GM18520 (cell line): ENCODE data around the gene PTPRN2.

Experiments used
- ATAC-seq: cut with Tn5 transposase; IDR thresholded peaks from one replicate; pipeline ENCODE4 v1.9.1; 2021; ENCODE audit not compliant: unreplicated experiment

The PTPRN2 gene

DNA sequence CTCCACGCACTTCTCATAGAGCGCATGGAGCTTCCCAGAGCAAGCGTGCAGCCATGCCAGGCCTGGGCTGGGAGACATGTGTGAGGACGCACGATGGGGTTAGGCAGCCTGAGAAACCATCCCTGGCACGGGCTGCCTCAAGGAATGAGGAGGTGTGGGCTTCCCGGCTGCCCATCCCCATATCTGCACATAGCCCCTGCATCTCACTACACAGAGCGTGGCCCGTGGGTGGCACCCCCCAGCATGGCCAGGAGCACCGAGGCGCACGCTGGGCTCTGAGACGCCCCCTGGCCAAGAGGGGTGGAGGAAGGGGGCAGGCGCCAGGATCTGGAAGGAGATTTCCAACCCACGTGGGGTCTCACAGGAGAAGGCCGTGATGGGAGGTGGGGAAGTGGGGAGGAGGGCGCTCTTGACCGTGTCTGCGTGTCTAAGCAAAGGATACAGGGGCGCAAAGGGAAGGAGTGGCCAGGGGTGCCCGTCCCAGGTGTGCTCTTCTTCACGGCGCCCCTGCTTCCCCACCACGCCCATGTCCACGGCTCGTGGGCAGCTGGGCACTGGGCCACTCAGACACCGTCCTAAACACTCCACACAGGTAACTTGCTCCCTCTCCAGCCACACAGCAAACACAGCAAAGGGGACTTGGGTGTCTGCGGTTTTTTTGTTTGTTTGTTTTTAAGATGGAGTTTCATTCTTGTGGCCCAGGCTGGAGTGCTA lies 340.5 kb downstream of the PTPRN2 start:
- no peak for ATAC-seq

- no peak for ATAC-seq
Measured at GRCh38 chr7:158246272-158246959, 341.2 kb downstream of the PTPRN2 start.

DNA sequence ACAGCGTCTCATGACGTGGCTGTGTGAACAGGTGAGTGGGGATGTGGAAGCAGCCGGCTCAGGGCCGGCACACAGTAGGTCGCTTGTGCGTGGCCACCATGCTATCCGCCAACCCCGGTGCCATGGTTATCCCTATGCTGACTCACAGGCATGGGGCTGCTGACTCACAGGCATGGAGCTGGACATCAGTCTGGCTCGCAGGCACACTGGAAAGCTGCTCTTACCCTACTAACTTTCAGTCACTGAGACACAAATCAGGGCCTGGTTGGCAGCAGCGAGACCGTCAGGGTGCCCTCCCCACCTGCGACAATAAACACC lies 341.9 kb downstream of the PTPRN2 start:
- no peak for ATAC-seq

GRCh38 chr7:158244873-158245723 lies 342.5 kb downstream of the PTPRN2 start:
- no peak for ATAC-seq

- ATAC-seq = no peak
Measured at GRCh38 chr7:158244430-158244829, 343.2 kb downstream of the PTPRN2 start.

- no peak for ATAC-seq
Measured at GRCh38 chr7:158241919-158242318, 345.7 kb downstream of the PTPRN2 start.

DNA sequence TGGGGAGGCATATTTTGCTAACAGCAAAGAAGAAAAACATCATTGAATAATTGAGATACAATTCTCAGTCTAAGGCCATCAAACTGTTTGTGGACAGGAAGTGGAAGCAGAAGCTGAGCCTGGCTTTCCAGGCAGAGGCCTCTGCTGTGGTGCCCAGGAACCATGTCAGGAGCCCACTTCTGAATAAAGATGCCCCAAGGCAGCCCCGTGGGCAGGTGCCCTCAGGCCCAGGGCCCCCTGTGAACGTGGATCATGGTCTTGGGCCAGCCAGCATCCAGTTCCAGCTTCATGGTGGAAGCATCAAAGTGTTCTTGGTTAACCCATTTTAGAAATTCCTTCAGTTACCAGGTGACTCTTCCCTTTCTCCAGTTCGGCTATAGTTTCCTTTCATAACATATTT lies 346.8 kb downstream of the PTPRN2 start:
- no peak for ATAC-seq

DNA sequence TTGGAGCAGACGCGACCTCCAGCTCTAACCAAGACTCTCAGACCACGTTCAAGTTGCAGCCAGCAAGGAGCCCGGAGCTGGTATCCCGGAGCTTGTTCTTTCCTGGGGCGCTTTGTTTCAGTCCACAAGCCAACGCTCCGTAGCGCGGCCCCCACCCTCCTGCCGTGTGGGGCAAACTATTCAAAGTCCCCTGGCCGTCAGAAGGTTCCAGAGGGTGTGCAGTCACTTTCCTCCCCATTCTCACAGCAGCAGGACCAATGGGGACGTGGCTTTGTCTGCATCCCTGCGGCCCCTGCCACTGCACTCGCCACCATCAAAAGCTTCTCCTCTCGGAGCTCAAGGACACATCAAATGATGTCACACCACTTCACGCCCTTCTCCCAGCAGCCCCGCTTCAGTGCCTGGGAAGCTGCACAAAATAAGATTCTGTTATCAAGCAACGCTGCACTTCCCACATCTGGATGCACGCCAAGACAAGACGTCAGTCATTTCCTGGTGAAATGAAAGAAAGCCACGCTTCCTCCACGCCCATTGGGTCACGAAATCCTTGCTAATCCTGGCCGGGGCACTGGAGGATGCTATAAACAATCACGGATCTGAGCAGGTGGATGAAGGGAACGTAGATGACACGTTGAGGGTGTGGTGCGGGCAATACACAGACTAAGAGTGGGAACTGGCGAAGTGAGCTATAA lies 348.2 kb downstream of the PTPRN2 start:
- no peak for ATAC-seq

GRCh38 chr7:158238616-158239289 lies 348.9 kb downstream of the PTPRN2 start:
- ATAC-seq = no peak

DNA sequence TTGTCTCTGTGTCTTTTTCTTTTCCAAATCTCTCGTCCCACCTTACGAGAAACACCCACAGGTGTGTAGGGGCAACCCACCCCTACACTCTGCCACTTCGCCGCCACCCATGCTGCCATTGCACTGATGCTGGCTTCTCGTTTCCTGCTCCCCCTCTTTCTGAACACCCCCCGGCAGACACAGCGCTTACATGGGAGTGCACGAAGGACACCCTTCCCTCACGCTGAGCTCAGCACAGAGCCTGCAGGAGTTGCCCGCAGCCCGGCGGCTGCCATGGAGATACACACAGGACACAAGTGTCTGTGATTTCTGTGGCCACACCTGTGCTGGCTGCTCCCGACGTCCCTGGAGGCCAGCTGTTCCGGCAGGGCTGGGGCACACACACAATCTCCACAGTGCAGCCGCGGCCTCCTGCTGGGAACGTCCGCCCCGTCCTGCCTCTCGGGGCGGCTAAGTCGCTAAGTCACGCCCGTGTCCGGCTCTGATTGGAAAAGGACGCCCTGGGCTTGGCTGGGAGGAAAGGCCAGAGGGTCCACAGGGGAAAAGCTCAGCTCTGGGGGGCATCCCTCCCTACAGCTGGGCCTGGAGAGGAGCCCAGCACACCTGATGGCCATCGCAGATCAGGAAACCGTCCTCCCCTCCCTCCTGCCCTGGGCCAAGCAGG lies 349.8 kb downstream of the PTPRN2 start:
- no peak for ATAC-seq

GRCh38 chr7:158236400-158236799 lies 351.2 kb downstream of the PTPRN2 start:
- ATAC-seq = no peak

- no peak for ATAC-seq
Measured at GRCh38 chr7:158235862-158236261, 351.8 kb downstream of the PTPRN2 start.

DNA sequence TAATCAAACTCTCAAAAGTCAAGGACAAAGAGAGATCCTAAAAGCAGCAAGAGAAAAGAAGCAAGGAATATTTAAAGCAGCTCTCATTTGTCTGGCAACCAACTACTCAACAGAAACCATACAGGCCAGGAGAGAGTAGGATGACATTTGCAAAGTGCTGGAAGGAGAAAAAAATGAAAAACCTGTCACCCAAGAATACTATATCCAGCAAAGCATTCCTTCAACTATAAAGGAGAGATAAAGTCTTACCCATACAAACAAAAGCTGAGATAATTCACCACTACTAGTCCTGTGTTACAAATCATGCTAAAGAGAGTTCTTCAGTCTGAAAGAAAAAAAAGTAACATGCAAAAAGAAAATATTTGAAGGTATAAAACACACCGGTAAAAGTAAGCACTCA lies 357.7 kb downstream of the PTPRN2 start:
- ATAC-seq = no peak

- ATAC-seq = no peak
Measured at GRCh38 chr7:158228986-158229385, 358.6 kb downstream of the PTPRN2 start.

- no peak for ATAC-seq
Measured at GRCh38 chr7:158228131-158228530, 359.5 kb downstream of the PTPRN2 start.

DNA sequence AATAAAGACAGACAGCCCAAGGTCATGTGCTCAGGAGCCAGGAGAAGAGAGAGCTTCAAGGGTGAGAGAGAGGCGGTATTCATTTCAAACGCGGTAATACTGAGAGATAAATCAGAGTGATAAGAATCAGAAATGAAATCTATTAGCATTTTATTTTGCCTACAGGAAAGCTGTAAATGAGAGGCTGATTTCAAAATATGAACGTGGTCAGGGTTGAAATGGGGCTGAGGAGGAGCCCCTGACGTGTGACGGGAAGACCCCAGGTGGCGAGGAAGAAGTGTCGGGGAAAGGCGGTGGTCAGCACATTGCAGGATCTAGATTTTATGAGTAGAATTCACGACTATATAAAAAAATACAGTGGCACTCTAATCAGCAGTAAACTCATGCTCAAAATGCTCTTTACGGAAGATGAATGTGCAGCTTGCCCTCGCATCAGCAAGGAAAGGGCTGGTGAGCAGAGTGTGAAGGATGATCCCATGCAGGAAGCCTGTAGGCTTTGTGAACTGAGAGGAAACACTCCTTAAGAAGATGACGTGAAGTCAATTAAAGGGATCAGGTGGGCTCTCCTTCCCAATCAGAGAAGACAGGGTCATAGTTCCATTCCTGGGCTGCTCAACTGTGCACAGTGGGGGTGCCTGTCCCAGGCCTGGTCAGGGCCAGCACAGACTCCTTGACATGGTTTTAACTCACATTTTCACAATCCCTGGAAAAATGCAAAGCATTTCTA lies 360.2 kb downstream of the PTPRN2 start:
- no peak for ATAC-seq

DNA sequence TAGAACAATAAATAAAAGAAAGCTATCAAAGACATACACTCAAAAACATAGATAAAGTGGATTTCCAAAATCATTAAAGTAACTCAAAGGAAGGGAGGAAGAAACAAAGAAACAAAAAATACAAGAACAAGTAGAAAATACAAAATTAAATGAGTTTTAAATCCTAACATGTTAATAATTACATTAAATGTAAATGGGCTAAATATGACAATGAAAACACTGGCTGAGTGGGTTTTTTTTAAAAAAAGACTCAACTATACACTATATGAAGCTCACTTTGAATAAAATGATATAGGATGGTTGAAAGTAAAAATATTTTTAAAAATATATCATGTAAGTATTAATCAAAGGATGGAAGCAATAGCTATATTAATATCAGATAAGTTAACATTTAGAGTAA lies 371.4 kb downstream of the PTPRN2 start:
- ATAC-seq = no peak

GRCh38 chr7:158209435-158209834 lies 378.2 kb downstream of the PTPRN2 start:
- ATAC-seq = no peak

GRCh38 chr7:158206341-158206740 lies 381.3 kb downstream of the PTPRN2 start:
- no peak for ATAC-seq

DNA sequence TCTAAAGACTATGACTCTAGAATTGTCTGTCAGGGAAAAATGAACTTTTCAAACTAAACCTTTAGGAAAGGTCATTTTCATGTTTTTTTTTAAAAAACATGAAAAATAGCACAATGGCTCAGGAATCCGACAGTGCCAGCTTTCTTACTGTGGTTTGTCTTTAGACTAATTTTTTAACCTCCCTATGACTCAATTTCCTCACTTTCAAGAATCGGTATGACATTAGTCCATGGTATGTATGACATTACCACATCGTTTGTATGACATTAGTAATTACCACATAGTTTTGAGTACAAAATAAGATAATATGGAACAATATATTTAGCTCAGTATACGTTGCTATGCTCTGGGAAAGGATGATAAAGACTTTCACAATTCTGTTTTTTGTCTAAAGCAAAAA lies 383.2 kb downstream of the PTPRN2 start:
- ATAC-seq = no peak
